Renal cortex interstitium (tissue), 3 donors: ENCODE measurements around the gene KCNV2. TPM values are rescaled to one million over a fixed set of nuclear protein-coding genes. Genes with fewer than 3 reads are reported as not detected.

Experiments used
- polyA plus RNA-seq, 3 donors: library from polyadenylated mRNA; unstranded; fragments of 120-200 nt; gene quantifications; one replicate each; pipeline ENCODE4 v1.2.1, GENCODE V29; 2013; ENCODE audit not compliant: insufficient read length in 3 of 3

KCNV2 gene
- polyA plus RNA-seq, 3 donors = 0.10 to 0.14 TPM; not detected in 1

Other genes with a start within 250 kb of the KCNV2 start
- gene VLDLR, start 95.7 kb upstream of the KCNV2 start, polyA plus RNA-seq = 10 to 100 TPM; 29.6 to 31.4 (median 29.9) TPM
- 10 to 100 TPM; 36.2 to 42.0 (median 39.9) TPM for gene PUM3, start 126.6 kb downstream of the KCNV2 start, polyA plus RNA-seq